Glutamatergic neuron (in vitro differentiated cells): Measurements from ENCODE around the gene KIAA1958. TPM values are rescaled to one million over a fixed set of nuclear protein-coding genes. Genes with fewer than 3 reads are reported as not detected.

Experiments used
- DNase-seq: peaks from one replicate; pipeline ENCODE4 v3.0.0; 2022
- H3K27ac Mint-ChIP-seq: one replicate; pipeline ENCODE4 v1.8.0; 2020; ENCODE audit warnings: mild to moderate bottlenecking, mixed read lengths, inconsistent platforms; ENCODE audit not compliant: unreplicated experiment
- H3K27me3 Mint-ChIP-seq: one replicate; pipeline ENCODE4 v1.8.0; 2020; ENCODE audit warnings: mild to moderate bottlenecking, moderate library complexity, mixed read lengths, inconsistent platforms; ENCODE audit not compliant: unreplicated experiment
- H3K36me3 Mint-ChIP-seq: one replicate; pipeline ENCODE4 v1.8.0; 2020; ENCODE audit warnings: mild to moderate bottlenecking, mixed read lengths, inconsistent platforms; ENCODE audit not compliant: unreplicated experiment
- H3K4me1 Mint-ChIP-seq: one replicate; pipeline ENCODE4 v1.8.0; 2020; ENCODE audit warnings: mild to moderate bottlenecking, low read depth, mixed read lengths, inconsistent platforms; ENCODE audit not compliant: unreplicated experiment
- H3K4me3 Mint-ChIP-seq: one replicate; pipeline ENCODE4 v1.8.0; 2020; ENCODE audit warnings: mild to moderate bottlenecking, mixed read lengths, inconsistent platforms; ENCODE audit not compliant: unreplicated experiment
- H3K9me3 Mint-ChIP-seq: one replicate; pipeline ENCODE4 v1.8.0; 2020; ENCODE audit warnings: mild to moderate bottlenecking, moderate library complexity, mixed read lengths, inconsistent platforms; ENCODE audit not compliant: unreplicated experiment
- CTCF ChIP-seq: fragments of 200-600 bp; sonication (generic); IDR thresholded peaks from one replicate; pipeline ENCODE4 v1.5.0; 2021; ENCODE audit not compliant: partially characterized antibody, unreplicated experiment
- total RNA-seq: library from RNA; stranded (reverse); fragmentation: NEBNext Ultra II Directional; extraction: Animal tissue kit (Norgen Biotek cat#: 25700); gene quantifications from one replicate; pipeline ENCODE4 v1.2.1, GENCODE V29; 2021; ENCODE audit not compliant: unreplicated experiment

Gene KIAA1958
- total RNA-seq, 1 donor from 2014 or later = 48.6 TPM

GRCh38 chr9:112558978-112559377 lies 72.4 kb downstream of the KIAA1958 start:
- DNase-seq = no peak
- H3K4me1 Mint-ChIP-seq = peaks cover 7% of the 10 kb centered on the region
- H3K4me3 Mint-ChIP-seq = no peak overlapping the region
- H3K9me3 Mint-ChIP-seq = no peaks in the 10 kb centered on the region
- H3K36me3 Mint-ChIP-seq = no peaks in the 10 kb centered on the region
- no peak overlapping the region for H3K27ac Mint-ChIP-seq
- H3K27me3 Mint-ChIP-seq = peaks cover 4% of the 10 kb centered on the region
- no peak for TF ChIP-seq CTCF

- H3K4me1 Mint-ChIP-seq = peaks cover 7% of the 10 kb centered on the region
- no peaks in the 10 kb centered on the region for H3K36me3 Mint-ChIP-seq
- no peaks in the 10 kb centered on the region for H3K9me3 Mint-ChIP-seq
- no peak for DNase-seq
- peaks cover 4% of the 10 kb centered on the region for H3K27me3 Mint-ChIP-seq
- H3K27ac Mint-ChIP-seq = no peak overlapping the region
- no peak for TF ChIP-seq CTCF
- H3K4me3 Mint-ChIP-seq = no peak overlapping the region
These were observed 73.2 kb downstream of the KIAA1958 start for GRCh38 chr9:112559629-112560413.

GRCh38 chr9:112562235-112562958 lies 75.8 kb downstream of the KIAA1958 start:
- TF ChIP-seq CTCF = no peak
- Mint-ChIP-seq H3K36me3 (no peaks in the 10 kb centered on the region), H3K27ac (no peak overlapping the region)

GRCh38 chr9:112569186-112569585 lies 82.6 kb downstream of the KIAA1958 start:
- Mint-ChIP-seq H3K27me3 (no peaks in the 10 kb centered on the region), H3K4me1 (peaks cover 41% of the 10 kb centered on the region), H3K9me3 (no peaks in the 10 kb centered on the region), H3K36me3 (no peaks in the 10 kb centered on the region), H3K27ac (no peak overlapping the region), H3K4me3 (no peak overlapping the region)
- no peak for DNase-seq
- TF ChIP-seq CTCF = no peak

More at GRCh38 chr9:112562235-112562958, 75.8 kb downstream of the KIAA1958 start:
- Mint-ChIP-seq H3K27me3 (no peaks in the 10 kb centered on the region), H3K9me3 (no peaks in the 10 kb centered on the region), H3K4me3 (no peak overlapping the region), H3K4me1 (peaks cover 11% of the 10 kb centered on the region)
- DNase-seq = no peak
